Activated CD8-positive, alpha-beta T cell treated with anti-CD3 and anti-CD28 coated beads for 36 hours (primary cell): Measurements from ENCODE around the gene MIEN1. TPM values are rescaled to one million over a fixed set of nuclear protein-coding genes. Genes with fewer than 3 reads are reported as not detected.

Experiments used
- ATAC-seq: fragments of 200-7000 bp; cut with Tn5 transposase; one replicate; pipeline ENCODE4 v1.10.0; 2021; ENCODE audit warnings: mild to moderate bottlenecking, moderate library complexity
- CTCF ChIA-PET: fragments of 350-600 bp; sonication (Branson Sonifier 250); formaldehyde crosslinking; loops from one replicate; lab custom pipeline; 2021; ENCODE audit warnings: antibody characterized with exemption; lab: Charles Lee
- POLR2A ChIA-PET: fragments of 350-600 bp; sonication (Branson Sonifier 250); formaldehyde crosslinking; loops from one replicate; lab custom pipeline; 2021; ENCODE audit warnings: antibody characterized with exemption; lab: Charles Lee
- DNase-seq: peaks from one replicate; pipeline ENCODE4 v3.0.0-alpha.2; 2020
- H3K27ac Mint-ChIP-seq: one replicate; pipeline ENCODE4 v1.8.0; 2021; ENCODE audit warnings: mild to moderate bottlenecking, mixed read lengths
- H3K27me3 Mint-ChIP-seq: one replicate; pipeline ENCODE4 v1.8.0; 2021; ENCODE audit warnings: mixed read lengths
- H3K36me3 Mint-ChIP-seq: one replicate; pipeline ENCODE4 v1.8.0; 2021; ENCODE audit warnings: low read depth, mixed read lengths
- H3K4me1 Mint-ChIP-seq: one replicate; pipeline ENCODE4 v1.8.0; 2021; ENCODE audit warnings: low read depth, mixed read lengths
- H3K4me3 Mint-ChIP-seq: one replicate; pipeline ENCODE4 v1.8.0; 2021; ENCODE audit warnings: mild to moderate bottlenecking, moderate library complexity, mixed read lengths
- H3K9me3 Mint-ChIP-seq: one replicate; pipeline ENCODE4 v1.8.0; 2021; ENCODE audit warnings: mixed read lengths
- intact Hi-C: fragments of 100-400 bp; cut with micrococcal nuclease; formaldehyde crosslinking; loops from one replicate; pipeline ENCODE4 v1.10.0; 2022
- microRNA-seq: library from miRNA; unstranded; fragments of <30 nt; microRNA quantifications from one replicate; pipeline ENCODE4 v1.2.0, GENCODE V29; 2022; ENCODE audit warnings: borderline microRNAs expressed, borderline replicate concordance
- total RNA-seq, 2 experiments: library from RNA; stranded (reverse); gene quantifications; one replicate each; pipeline ENCODE4 v1.2.3, GENCODE V29; 2021
- TF ChIP-seq, protein P1 (sequence below): fragments of 200-600 bp; IDR thresholded peaks from one replicate; pipeline ENCODE4 v1.8.0; 2022; ENCODE audit warnings: antibody characterized with exemption, mild to moderate bottlenecking

Gene MIEN1
- total RNA-seq, 2 experiments from 2014 or later: 32.5 to 34.0 TPM

DNA sequence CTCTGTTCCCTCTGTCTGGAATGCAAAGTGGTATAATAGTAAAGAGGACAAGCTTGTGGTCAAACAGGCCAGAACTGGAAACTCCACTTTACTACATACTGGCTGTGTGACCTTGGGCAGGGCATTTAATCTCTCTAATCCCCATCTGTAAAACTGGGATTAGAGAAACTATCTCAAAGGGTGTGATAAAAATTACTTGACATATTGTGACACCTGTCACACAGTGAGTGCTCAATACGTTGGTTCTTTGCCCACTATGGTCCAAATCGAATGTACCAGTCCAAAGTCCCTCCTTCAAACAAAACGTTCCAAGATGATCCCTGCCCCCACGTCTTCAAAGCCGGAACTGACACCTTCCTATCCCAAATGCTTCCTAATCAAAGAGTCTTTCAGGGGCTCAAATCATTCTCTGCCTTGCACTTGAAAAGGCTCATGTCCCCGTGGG is 43.2 kb downstream of the MIEN1 start:
- Mint-ChIP-seq H3K4me1 (peaks cover 20% of the 10 kb centered on the region), H3K4me3 (peak overlapping the region; percentile 93), H3K9me3 (no peaks in the 10 kb centered on the region), H3K27ac (peak overlapping the region; percentile 93), H3K36me3 (peaks cover 8% of the 10 kb centered on the region), H3K27me3 (no peaks in the 10 kb centered on the region)
- intact Hi-C loops: loop anchor here (5.0 kb wide), 1 partner anchor 45 kb away; the partner anchor contains the start of gene MIEN1
- TF ChIP-seq, protein P1, sequence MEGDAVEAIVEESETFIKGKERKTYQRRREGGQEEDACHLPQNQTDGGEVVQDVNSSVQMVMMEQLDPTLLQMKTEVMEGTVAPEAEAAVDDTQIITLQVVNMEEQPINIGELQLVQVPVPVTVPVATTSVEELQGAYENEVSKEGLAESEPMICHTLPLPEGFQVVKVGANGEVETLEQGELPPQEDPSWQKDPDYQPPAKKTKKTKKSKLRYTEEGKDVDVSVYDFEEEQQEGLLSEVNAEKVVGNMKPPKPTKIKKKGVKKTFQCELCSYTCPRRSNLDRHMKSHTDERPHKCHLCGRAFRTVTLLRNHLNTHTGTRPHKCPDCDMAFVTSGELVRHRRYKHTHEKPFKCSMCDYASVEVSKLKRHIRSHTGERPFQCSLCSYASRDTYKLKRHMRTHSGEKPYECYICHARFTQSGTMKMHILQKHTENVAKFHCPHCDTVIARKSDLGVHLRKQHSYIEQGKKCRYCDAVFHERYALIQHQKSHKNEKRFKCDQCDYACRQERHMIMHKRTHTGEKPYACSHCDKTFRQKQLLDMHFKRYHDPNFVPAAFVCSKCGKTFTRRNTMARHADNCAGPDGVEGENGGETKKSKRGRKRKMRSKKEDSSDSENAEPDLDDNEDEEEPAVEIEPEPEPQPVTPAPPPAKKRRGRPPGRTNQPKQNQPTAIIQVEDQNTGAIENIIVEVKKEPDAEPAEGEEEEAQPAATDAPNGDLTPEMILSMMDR: no peak
- no peak for ATAC-seq
- DNase-seq: no peak
- ChIA-PET CTCF (interaction anchor here (1.0 to 2.6 kb wide), 7 partner anchors 15 to 66 kb away, joined by 3 to 9 read pairs (median 4); no protein-coding TSS in a partner anchor), POLR2A (interaction anchor here (0.8 to 2.7 kb wide), 7 partner anchors 9 to 125 kb away, joined by 3 to 15 read pairs (median 4); partner anchors contain the start of gene ERBB2)

DNA sequence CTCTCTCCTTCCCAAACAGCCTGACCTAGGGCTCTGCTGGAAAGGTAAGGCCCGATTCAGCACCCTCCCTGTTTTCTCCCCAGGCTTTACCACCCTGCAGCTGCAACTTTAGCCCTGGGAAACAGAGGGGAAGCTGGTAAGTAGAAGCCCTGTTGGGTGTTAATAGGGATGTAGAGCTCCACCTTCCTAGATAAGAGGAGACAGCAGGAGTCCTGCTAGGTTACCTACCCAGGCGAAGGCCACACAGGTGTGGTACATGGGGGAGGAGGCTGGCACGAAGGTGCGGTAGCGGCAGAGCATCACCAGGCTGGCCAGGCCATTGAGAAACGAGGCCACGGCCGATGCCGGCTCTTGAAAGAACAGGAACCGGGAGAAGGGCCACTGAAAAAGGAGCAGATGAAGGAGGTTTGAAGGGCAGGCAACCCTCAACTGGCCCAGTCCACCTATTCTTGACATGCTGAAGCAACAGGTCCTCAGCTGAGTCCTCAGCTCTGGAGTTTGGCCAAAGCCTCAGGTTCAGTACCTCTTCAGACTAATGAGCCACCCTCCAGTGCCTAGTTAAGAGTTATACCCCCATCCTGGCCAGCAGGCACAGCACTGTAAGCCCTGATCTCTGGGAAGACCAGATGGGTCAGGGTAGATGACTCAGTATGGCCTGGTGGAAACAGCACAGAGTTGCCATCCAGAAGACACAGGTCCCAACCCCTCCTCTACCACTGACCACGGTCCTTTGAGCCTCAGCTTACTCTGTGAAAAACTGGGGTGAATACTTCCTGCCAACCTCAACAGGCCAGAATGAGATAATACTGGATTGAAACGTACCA is 45.8 kb downstream of the MIEN1 start:
- Mint-ChIP-seq H3K27me3 (no peaks in the 10 kb centered on the region), H3K36me3 (peaks cover 8% of the 10 kb centered on the region), H3K4me3 (no peak overlapping the region), H3K9me3 (no peaks in the 10 kb centered on the region), H3K27ac (no peak overlapping the region), H3K4me1 (peaks cover 37% of the 10 kb centered on the region)
- intact Hi-C loops: loop anchor here (5.0 kb wide), 1 partner anchor 48 kb away; the partner anchor contains the start of gene MIEN1
- POLR2A ChIA-PET: interaction anchor here (1.3 kb wide), 1 partner anchor 45 kb away, joined by 3 read pairs; no protein-coding TSS in a partner anchor
- TF ChIP-seq, protein P1: no peak
- CTCF ChIA-PET: interaction anchor here (1.1 kb wide), 1 partner anchor 61 kb away, joined by 3 read pairs; no protein-coding TSS in a partner anchor
- ATAC-seq: no peak
- DNase-seq: no peak

DNA sequence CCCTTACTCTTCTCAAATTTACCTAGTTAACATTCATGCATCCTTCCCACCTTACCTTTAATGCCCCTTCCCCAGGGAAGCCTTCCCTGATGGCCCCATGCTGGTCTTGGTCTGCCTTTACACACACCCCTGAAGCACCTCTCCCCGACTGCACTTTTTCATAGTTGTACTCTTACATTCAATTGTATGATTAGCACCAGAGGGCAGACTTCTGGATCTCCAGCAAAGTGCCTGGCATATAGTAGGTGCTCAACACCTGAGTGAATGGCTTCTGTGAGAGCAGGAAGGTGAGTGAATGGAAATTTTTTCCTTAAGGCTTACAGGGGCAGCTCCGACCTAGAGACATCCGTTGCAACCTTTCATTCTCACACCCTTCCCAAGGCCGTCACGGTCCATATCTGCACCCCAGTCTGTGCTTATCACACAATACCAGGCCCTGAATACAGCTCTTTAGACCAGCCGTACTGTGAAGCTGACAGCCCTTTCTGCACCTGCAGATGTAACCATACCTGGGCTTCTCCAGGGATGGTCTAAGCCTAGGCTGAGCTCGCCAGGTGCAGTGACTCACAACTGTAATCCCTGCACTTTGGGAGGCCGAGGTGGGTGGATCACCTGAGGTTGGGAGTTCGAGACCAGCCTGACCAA is 46.9 kb downstream of the MIEN1 start:
- ChIA-PET CTCF (interaction anchor here (1.0 to 3.3 kb wide), 4 partner anchors 30 to 62 kb away, joined by 3 to 15 read pairs (median 4); partner anchors contain the start of gene MIEN1), POLR2A (interaction anchor here (1.1 kb wide), 1 partner anchor 9 kb away, joined by 3 read pairs; no protein-coding TSS in a partner anchor)
- no peaks in the 10 kb centered on the region for H3K9me3 Mint-ChIP-seq
- intact Hi-C loops: no loop called here
- no peak overlapping the region for H3K4me3 Mint-ChIP-seq
- ATAC-seq: no peak
- H3K27ac Mint-ChIP-seq: no peak overlapping the region
- peaks cover 8% of the 10 kb centered on the region for H3K36me3 Mint-ChIP-seq
- H3K27me3 Mint-ChIP-seq: no peaks in the 10 kb centered on the region
- H3K4me1 Mint-ChIP-seq: peaks cover 42% of the 10 kb centered on the region
- TF ChIP-seq, protein P1: no peak
- no peak for DNase-seq

DNA sequence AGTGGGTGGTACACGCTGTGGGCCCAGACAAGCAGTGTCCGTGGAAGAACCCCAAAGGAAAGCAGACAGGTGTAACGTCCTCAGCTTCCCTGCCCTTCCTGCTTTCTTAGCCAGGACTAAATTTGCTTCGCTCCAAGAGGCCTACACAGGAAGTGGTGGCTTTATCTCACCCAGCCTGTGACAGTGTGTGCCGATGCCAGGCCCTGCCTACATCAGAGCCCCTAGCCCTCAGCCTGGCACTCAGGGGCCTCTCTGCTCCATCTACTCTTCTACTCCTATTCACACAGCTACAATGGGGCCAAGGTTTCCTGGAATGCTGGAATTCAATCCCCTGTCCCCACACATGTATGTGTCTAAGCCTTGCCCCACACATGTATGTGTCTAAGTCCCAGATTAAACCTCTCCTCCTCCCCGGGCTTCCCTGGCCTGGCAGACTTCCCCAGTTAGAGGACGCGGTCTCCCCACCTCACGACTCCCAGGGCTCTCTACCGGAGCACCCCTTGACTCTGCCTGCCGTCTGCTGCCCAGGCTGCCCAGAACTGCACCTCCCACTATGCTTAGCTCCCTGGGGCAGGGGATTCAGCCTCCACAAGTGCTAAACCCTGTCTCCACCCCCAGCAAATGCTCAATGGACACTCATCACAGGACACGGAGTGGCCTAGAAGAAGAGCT is 50.7 kb downstream of the MIEN1 start:
- Mint-ChIP-seq H3K4me1 (peaks cover 64% of the 10 kb centered on the region), H3K27ac (peak overlapping the region; percentile 89), H3K27me3 (no peaks in the 10 kb centered on the region), H3K36me3 (peaks cover 4% of the 10 kb centered on the region), H3K9me3 (no peaks in the 10 kb centered on the region), H3K4me3 (no peak overlapping the region)
- POLR2A ChIA-PET: interaction anchor here (0.6 to 3.5 kb wide), 10 partner anchors 8 to 58 kb away, joined by 3 to 16 read pairs (median 3); partner anchors contain the start of genes MIEN1, PGAP3 and PNMT
- TF ChIP-seq, protein P1: no peak
- CTCF ChIA-PET: interaction anchor here (0.9 to 7.3 kb wide), 11 partner anchors 8 to 74 kb away, joined by 3 to 43 read pairs (median 5); partner anchors contain the start of genes MIEN1, PGAP3 and PNMT
- peak; percentile 71 for ATAC-seq
- peak; percentile 58 for DNase-seq
- intact Hi-C loops: no loop called here

Small RNA genes lying within 50 kb of the gene (microRNA-seq; reads per million reads assigned to microRNA genes)
- gene MIR4728: not detected

Other genes with a start within 250 kb of the MIEN1 start
- gene NEUROD2, start 122.6 kb downstream of the MIEN1 start, total RNA-seq: not detected
- not detected for gene PPP1R1B, start 103.6 kb downstream of the MIEN1 start, total RNA-seq
- gene STARD3, start 93.4 kb downstream of the MIEN1 start, total RNA-seq: 10 to 100 TPM; 48.7 to 50.3 TPM
- 1 to 10 TPM in 1 of 2 experiments, under 1 TPM in 1; 0.95 to 1.3 TPM for gene TCAP, start 65.2 kb downstream of the MIEN1 start, total RNA-seq
- under 1 TPM in 1 of 2 experiments, not detected in 1; 0.40 TPM for gene PNMT, start 62.1 kb downstream of the MIEN1 start, total RNA-seq
- 1 to 10 TPM; 6.4 to 7.4 TPM for gene PGAP3, start 42.5 kb downstream of the MIEN1 start, total RNA-seq
- 1 to 10 TPM; 5.2 TPM for gene ERBB2, start 30.5 kb downstream of the MIEN1 start, total RNA-seq
- gene GRB7, start 7.4 kb upstream of the MIEN1 start, total RNA-seq: 1 to 10 TPM in 1 of 2 experiments, not detected in 1; 1.2 TPM
- gene IKZF3, start 133.8 kb upstream of the MIEN1 start, total RNA-seq: 10 to 100 TPM; 52.1 to 52.2 TPM
- not detected for gene ZPBP2, start 137.7 kb upstream of the MIEN1 start, total RNA-seq
- gene GSDMB, start 188.1 kb upstream of the MIEN1 start, total RNA-seq: 10 to 100 TPM; 26.9 to 32.5 TPM
- 10 to 100 TPM; 78.8 to 80.5 TPM for gene ORMDL3, start 197.1 kb upstream of the MIEN1 start, total RNA-seq
- gene LRRC3C, start 197.2 kb upstream of the MIEN1 start, total RNA-seq: not detected
- gene GSDMA, start 232.5 kb upstream of the MIEN1 start, total RNA-seq: 1 to 10 TPM; 1.3 to 1.6 TPM